ENCODE measurements around the gene CDH4. TPM values are rescaled to one million over a fixed set of nuclear protein-coding genes. Genes with fewer than 3 reads are reported as not detected.
"Not testable (repeated sequence)": the region's sequence is repeated elsewhere in the genome, so short reads cannot be mapped to it uniquely, and the experiment has no call there.

Gene CDH4
- total and polyA plus RNA-seq, 3 experiments from 2014 or later: 0.22 TPM; not detected in 2

DNA sequence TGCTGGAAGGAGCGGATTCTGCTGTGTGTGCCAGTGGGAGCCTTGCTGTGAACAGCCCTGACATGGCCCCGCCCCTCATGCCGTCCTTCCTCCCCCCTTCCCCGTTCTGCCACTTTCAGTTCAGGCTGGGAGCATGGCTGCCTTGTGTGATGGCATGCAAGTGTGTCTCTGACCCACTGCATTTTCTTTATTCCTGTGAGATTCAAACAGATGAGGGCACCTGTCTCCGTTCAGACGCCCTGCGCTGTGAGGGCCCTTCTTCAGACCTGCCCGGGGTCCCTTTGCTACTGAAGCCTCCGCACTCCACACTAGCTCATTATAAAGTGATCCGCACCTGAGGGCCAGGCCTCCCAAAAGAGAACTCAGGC is 725.3 kb downstream of the CDH4 start:
- ChIA-PET CTCF (no interaction called here), POLR2A (no interaction called here)
- peaks cover 0 to 1% of the 10 kb centered on the region in 2 donors for H3K27me3 Mint-ChIP-seq

GRCh38 chr20:61978491-61978890 is 726.4 kb downstream of the CDH4 start:
- Histone ChIP-seq H3K27me3 (ENCODE audit: insufficient read depth, low read length, poor library complexity, severe bottlenecking) (no peaks in the 10 kb centered on the region), H3K36me3 (ENCODE audit: insufficient read depth, low read length) (peaks cover 5% of the 10 kb centered on the region), H3K4me1 (ENCODE audit: insufficient read depth, low read length) (peaks cover 9% of the 10 kb centered on the region), H3K4me3 (ENCODE audit: low read length) (no peak overlapping the region), H3K9me3 (ENCODE audit: low read length) (peaks cover 6% of the 10 kb centered on the region), H3K27ac (ENCODE audit: low read depth, low read length) (no peak overlapping the region)
- Mint-ChIP-seq H3K4me1 (peaks cover 19 to 23% (median 20%) of the 10 kb centered on the region in 3 donors), H3K36me3 (peaks cover 8 to 42% (median 12%) of the 10 kb centered on the region in 3 donors), H3K27me3 (peaks cover 0 to 1% of the 10 kb centered on the region in 2 donors), H3K9me3 (peaks cover 4 to 10% (median 6%) of the 10 kb centered on the region in 5 donors), H3K4me3 (no peak overlapping the region), H3K27ac (no peak overlapping the region)
- no peak for DNase-seq
- POLR2A ChIA-PET: no interaction called here
- CTCF ChIA-PET: no interaction called here

More for the DNA sequence above, 725.3 kb downstream of the CDH4 start:
- H3K27ac ChIP-seq (ENCODE audit: low read depth, low read length): no peak overlapping the region
- Mint-ChIP-seq H3K36me3 (peaks cover 15 to 50% (median 22%) of the 10 kb centered on the region in 3 donors), H3K4me3 (no peak overlapping the region), H3K27ac (no peak overlapping the region), H3K4me1 (peaks cover 16 to 19% (median 19%) of the 10 kb centered on the region in 3 donors), H3K9me3 (peaks cover 4 to 10% (median 6%) of the 10 kb centered on the region in 5 donors)
- peaks cover 11% of the 10 kb centered on the region for H3K36me3 ChIP-seq (ENCODE audit: insufficient read depth, low read length)
- no peak overlapping the region for H3K4me3 ChIP-seq (ENCODE audit: low read length)
- H3K4me1 ChIP-seq (ENCODE audit: insufficient read depth, low read length): peaks cover 8% of the 10 kb centered on the region
- no peak for DNase-seq
- H3K27me3 ChIP-seq (ENCODE audit: insufficient read depth, low read length, poor library complexity, severe bottlenecking): no peaks in the 10 kb centered on the region
- peaks cover 6% of the 10 kb centered on the region for H3K9me3 ChIP-seq (ENCODE audit: low read length)

GRCh38 chr20:61979090-61979489 is 727.0 kb downstream of the CDH4 start:
- Histone ChIP-seq H3K4me3 (ENCODE audit: low read length) (no peak overlapping the region), H3K4me1 (ENCODE audit: insufficient read depth, low read length) (peaks cover 9% of the 10 kb centered on the region), H3K9me3 (ENCODE audit: low read length) (peaks cover 6% of the 10 kb centered on the region), H3K27me3 (ENCODE audit: insufficient read depth, low read length, poor library complexity, severe bottlenecking) (no peaks in the 10 kb centered on the region), H3K27ac (ENCODE audit: low read depth, low read length) (no peak overlapping the region), H3K36me3 (ENCODE audit: insufficient read depth, low read length) (peaks cover under 1% of the 10 kb centered on the region)
- Mint-ChIP-seq H3K4me1 (peaks cover 24 to 28% (median 26%) of the 10 kb centered on the region in 3 donors), H3K27me3 (peaks cover 0 to 1% of the 10 kb centered on the region in 2 donors), H3K4me3 (no peak overlapping the region), H3K36me3 (peaks cover 10 to 42% (median 17%) of the 10 kb centered on the region in 3 donors), H3K9me3 (peaks cover 4 to 16% (median 9%) of the 10 kb centered on the region in 5 donors), H3K27ac (no peak overlapping the region)
- POLR2A ChIA-PET: no interaction called here
- no peak for DNase-seq
- CTCF ChIA-PET: no interaction called here

GRCh38 chr20:61979701-61980635 is 727.9 kb downstream of the CDH4 start:
- Mint-ChIP-seq H3K4me1 (peaks cover 27 to 30% (median 28%) of the 10 kb centered on the region in 3 donors), H3K4me3 (peak overlapping the region in 1 of 7 donors; percentile 37), H3K36me3 (peaks cover 10 to 38% (median 15%) of the 10 kb centered on the region in 3 donors), H3K27me3 (peaks cover 0 to 1% of the 10 kb centered on the region in 2 donors), H3K27ac (no peak overlapping the region), H3K9me3 (peaks cover 4 to 17% (median 9%) of the 10 kb centered on the region in 5 donors)
- DNase-seq: no peak
- Histone ChIP-seq H3K4me1 (ENCODE audit: insufficient read depth, low read length) (peaks cover 9% of the 10 kb centered on the region), H3K27me3 (ENCODE audit: insufficient read depth, low read length, poor library complexity, severe bottlenecking) (no peaks in the 10 kb centered on the region), H3K36me3 (ENCODE audit: insufficient read depth, low read length) (no peaks in the 10 kb centered on the region), H3K4me3 (ENCODE audit: low read length) (no peak overlapping the region), H3K9me3 (ENCODE audit: low read length) (peaks cover 6% of the 10 kb centered on the region), H3K27ac (ENCODE audit: low read depth, low read length) (no peak overlapping the region)
- POLR2A ChIA-PET: no interaction called here
- CTCF ChIA-PET: no interaction called here

DNA sequence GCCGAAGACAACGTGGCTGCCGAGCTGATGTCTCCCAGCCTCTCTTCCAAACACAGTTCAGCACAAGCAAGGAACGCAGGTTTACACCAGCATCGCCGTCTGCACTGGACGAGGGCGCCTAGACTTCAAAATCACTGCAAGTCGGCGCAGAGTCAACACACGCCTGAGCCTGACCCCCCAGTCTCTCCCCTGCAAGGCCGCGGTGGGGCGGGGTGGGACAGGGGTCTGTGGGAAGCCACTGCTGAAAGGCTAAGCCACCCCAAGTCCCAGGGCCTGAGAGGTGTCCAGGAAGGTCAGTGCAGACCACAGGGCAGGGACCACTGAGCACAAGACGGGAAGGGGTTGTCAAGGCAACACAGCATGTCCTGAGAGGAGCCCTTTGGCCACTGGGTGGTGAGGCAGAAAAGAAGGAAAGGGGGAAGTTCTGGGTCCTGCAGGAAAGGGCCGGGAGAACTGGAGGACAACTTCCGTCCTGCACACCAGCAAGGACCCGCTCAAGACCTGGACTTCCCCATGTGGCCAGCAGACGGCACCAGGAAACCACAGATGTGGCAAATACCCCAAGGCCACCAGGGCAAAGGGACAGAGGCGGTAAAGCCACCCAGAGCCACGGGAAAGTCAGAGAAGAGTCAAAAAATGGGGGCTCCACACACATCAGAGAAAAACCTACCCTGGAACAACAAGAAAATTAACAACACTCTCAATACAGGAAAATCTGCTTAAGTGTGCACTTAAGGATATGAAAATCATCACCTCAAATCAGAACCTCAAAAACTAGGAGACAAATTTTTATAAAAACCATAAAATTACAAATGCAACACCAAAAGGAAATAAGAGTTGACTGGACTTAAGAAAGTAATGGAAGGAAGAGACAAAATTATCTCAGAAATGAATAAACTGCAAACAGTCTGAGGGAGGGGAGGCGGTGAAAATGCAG is 728.9 kb downstream of the CDH4 start:
- Mint-ChIP-seq H3K9me3 (peaks cover 4 to 17% (median 13%) of the 10 kb centered on the region in 5 donors), H3K4me3 (peak overlapping the region in 5 of 7 donors; percentile 15 to 73 (median 32)), H3K27me3 (peaks cover 0 to 1% of the 10 kb centered on the region in 2 donors), H3K27ac (peak overlapping the region in 7 of 8 donors; percentile 20 to 95 (median 59)), H3K36me3 (peaks cover 9 to 31% (median 14%) of the 10 kb centered on the region in 3 donors), H3K4me1 (peaks cover 27 to 30% (median 28%) of the 10 kb centered on the region in 3 donors)
- Histone ChIP-seq H3K9me3 (ENCODE audit: low read length) (peaks cover 11% of the 10 kb centered on the region), H3K36me3 (ENCODE audit: insufficient read depth, low read length) (no peaks in the 10 kb centered on the region), H3K4me3 (ENCODE audit: low read length) (no peak overlapping the region), H3K27ac (ENCODE audit: low read depth, low read length) (no peak overlapping the region), H3K27me3 (ENCODE audit: insufficient read depth, low read length, poor library complexity, severe bottlenecking) (no peaks in the 10 kb centered on the region), H3K4me1 (ENCODE audit: insufficient read depth, low read length) (peaks cover 9% of the 10 kb centered on the region)
- DNase-seq: no peak
- POLR2A ChIA-PET: no interaction called here
- CTCF ChIA-PET: no interaction called here

DNA sequence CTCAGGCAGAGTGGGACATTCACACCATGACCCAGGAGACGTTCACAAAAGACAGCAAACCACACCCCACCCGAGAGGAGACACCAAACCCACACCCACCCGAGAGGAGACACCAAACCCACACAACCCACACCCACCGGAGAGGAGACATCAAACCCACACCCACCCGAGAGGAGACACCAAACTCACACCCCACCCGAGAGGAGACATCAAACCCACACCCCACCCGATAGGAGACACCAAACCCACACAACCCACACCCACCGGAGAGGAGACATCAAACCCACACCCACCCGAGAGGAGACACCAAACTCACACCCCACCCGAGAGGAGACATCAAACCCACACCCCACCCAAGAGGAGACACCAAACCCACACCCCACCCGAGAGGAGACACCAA is 729.6 kb downstream of the CDH4 start:
- H3K4me3 Mint-ChIP-seq: peak overlapping the region in 2 of 7 donors; percentile 24 to 73
- POLR2A ChIA-PET; H3K27me3 ChIP-seq (ENCODE audit: insufficient read depth, low read length, poor library complexity, severe bottlenecking); H3K27ac ChIP-seq (ENCODE audit: low read depth, low read length); H3K4me3 ChIP-seq (ENCODE audit: low read length); H3K36me3 ChIP-seq (ENCODE audit: insufficient read depth, low read length); CTCF ChIA-PET; H3K27me3 Mint-ChIP-seq: not testable (repeated sequence)
- peaks cover 11% of the 10 kb centered on the region for H3K4me1 ChIP-seq (ENCODE audit: insufficient read depth, low read length)
- peak overlapping the region; percentile 49 to 95 (median 70) for H3K27ac Mint-ChIP-seq
- H3K36me3 Mint-ChIP-seq: peaks cover 9 to 29% (median 19%) of the 10 kb centered on the region in 3 donors
- peaks cover 11% of the 10 kb centered on the region for H3K9me3 ChIP-seq (ENCODE audit: low read length)
- DNase-seq: peak in 1 of 5 donors; percentile 6
- H3K4me1 Mint-ChIP-seq: peaks cover 32 to 34% (median 32%) of the 10 kb centered on the region in 3 donors
- peaks cover 4 to 19% (median 17%) of the 10 kb centered on the region in 5 donors for H3K9me3 Mint-ChIP-seq

DNA sequence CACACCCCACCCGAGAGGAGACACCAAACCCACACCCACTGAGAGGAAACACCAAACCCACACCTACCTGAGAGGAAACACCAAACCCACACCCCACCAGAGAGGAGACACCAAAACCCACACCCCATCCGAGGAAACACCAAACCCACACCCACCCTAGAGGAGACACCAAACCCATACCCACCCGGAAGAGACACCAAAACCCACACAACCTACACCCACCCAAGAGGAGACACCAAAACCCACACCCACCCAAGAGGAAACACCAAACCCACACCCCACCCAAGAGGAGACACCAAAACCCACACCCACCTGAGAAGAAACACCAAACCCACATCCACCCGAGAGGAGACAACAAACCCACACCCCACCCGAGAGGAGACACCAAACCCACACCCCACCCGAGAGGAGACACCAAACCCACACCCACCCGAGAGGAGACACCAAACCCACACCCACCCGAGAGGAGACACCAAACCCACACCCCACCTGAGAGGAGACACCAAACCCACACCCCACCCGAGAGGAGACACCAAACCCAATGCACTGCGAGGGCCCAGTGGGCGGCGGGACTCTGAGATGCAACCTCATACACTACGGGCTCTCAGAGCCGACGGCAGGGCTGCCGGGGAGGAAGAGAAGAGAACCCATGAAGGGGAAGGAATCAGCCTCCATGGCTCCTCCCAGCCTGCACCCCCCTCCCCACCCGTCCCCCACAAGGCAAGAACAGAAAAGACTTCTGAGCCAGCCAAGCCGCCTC is 730.3 kb downstream of the CDH4 start:
- Mint-ChIP-seq H3K4me3 (peak overlapping the region in 5 of 7 donors; percentile 18 to 51 (median 47)), H3K27me3 (peaks cover 0 to 1% of the 10 kb centered on the region in 2 donors), H3K4me1 (peaks cover 35 to 36% (median 35%) of the 10 kb centered on the region in 3 donors), H3K27ac (peak overlapping the region; percentile 63 to 93 (median 74)), H3K36me3 (peaks cover 15 to 32% (median 26%) of the 10 kb centered on the region in 3 donors), H3K9me3 (peaks cover 4 to 21% (median 17%) of the 10 kb centered on the region in 5 donors)
- Histone ChIP-seq H3K4me1 (ENCODE audit: insufficient read depth, low read length) (peaks cover 13% of the 10 kb centered on the region), H3K4me3 (ENCODE audit: low read length) (no peak overlapping the region), H3K27me3 (ENCODE audit: insufficient read depth, low read length, poor library complexity, severe bottlenecking) (no peaks in the 10 kb centered on the region), H3K9me3 (ENCODE audit: low read length) (peaks cover 11% of the 10 kb centered on the region), H3K36me3 (ENCODE audit: insufficient read depth, low read length) (peaks cover 6% of the 10 kb centered on the region), H3K27ac (ENCODE audit: low read depth, low read length) (no peak overlapping the region)
- peak in 1 of 5 donors; percentile 14 for DNase-seq
- ChIA-PET POLR2A (no interaction called here), CTCF (no interaction called here)
